HepG2 (cell line): ENCODE measurements around the gene TMEM235.

Experiments
- GABPA ChIP-seq, 2 experiments: IDR thresholded peaks; 2 replicates each; pipeline ENCODE4 v1.6.1; 2011 to 2016; ENCODE audit warnings: low read depth in 2 of 2, low read length in 1 of 2, missing biosample characterization in 1 of 2, missing genetic modification characterization in 1 of 2
- JUNB ChIP-seq: sonication (generic); formaldehyde crosslinking; IDR thresholded peaks from 2 replicates; pipeline ENCODE4 v1.8.0; 2022; ENCODE audit warnings: missing genetic modification reagents, mild to moderate bottlenecking, borderline replicate concordance
- MAFK ChIP-seq, 2 experiments: IDR thresholded peaks in 1 of 2; conservative IDR thresholded peaks in 1 of 2; 2 replicates each; pipeline ENCODE4 v1.6.1; 2011; ENCODE audit warnings: improper control_type of control experiment in 2 of 2, low read length in 2 of 2
- SCMH1 ChIP-seq: sonication (generic); formaldehyde crosslinking; IDR thresholded peaks from 2 replicates; pipeline ENCODE4 v1.9.0; 2021; ENCODE audit warnings: missing genetic modification reagents, mild to moderate bottlenecking, borderline replicate concordance
- ZNF121 ChIP-seq: sonication (generic); formaldehyde crosslinking; IDR thresholded peaks from 2 replicates; pipeline ENCODE4 v1.5.0; 2020; ENCODE audit warnings: mild to moderate bottlenecking, missing genetic modification reagents
- ZNF274 ChIP-seq: sonication (generic); formaldehyde crosslinking; IDR thresholded peaks from 2 replicates; pipeline ENCODE4 v1.5.1; 2020; ENCODE audit warnings: mild to moderate bottlenecking, missing genetic modification reagents
- ZNF816 ChIP-seq: sonication (generic); formaldehyde crosslinking; IDR thresholded peaks from 2 replicates; pipeline ENCODE4 v1.8.0; 2022; ENCODE audit warnings: missing genetic modification reagents, mild to moderate bottlenecking, borderline replicate concordance
- TF ChIP-seq, protein P1 (sequence below): sonication (generic); formaldehyde crosslinking; IDR thresholded peaks from 2 replicates; pipeline ENCODE4 v1.5.0; 2020; ENCODE audit warnings: missing genetic modification reagents

DNA sequence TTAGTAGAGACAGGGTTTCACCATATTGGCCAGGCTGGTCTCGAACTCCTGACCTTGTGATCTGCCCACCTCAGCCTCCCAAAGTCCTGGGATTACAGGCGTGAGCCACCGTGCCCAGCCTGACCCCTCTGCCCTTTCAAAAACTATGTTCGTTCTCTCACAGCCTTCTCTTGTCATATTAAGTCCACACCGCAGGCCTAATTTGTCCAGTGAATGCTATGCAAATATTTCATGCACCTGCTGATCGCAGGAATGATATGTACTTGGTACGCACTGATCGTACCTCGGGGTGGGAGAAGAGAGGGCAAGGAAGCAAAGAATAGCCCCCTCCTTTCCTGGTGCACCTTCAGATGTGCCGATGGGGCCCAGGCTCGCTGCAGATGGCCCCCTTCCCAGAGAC lies 20.4 kb upstream of the TMEM235 start:
- TF ChIP-seq ZNF121 (no peak), GABPA (IDR thresholded peaks at IDR 0.05; ENCODE audit: low read depth, low read length) (no peak), GABPA (CRISPR knock-in tag; IDR thresholded peaks at IDR 0.05; ENCODE audit: low read depth) (no peak), SCMH1 (no peak), MAFK (conservative IDR thresholded peaks at IDR 0.05 in 1 of 2, IDR thresholded peaks at IDR 0.05 in 1 of 2; ENCODE audit: low read length in 2 of 2) (no peak), ZNF274 (CRISPR knock-in tag) (no peak), JUNB (CRISPR knock-in tag) (no peak), ZNF816 (CRISPR knock-in tag) (no peak)
- TF ChIP-seq, protein P1, sequence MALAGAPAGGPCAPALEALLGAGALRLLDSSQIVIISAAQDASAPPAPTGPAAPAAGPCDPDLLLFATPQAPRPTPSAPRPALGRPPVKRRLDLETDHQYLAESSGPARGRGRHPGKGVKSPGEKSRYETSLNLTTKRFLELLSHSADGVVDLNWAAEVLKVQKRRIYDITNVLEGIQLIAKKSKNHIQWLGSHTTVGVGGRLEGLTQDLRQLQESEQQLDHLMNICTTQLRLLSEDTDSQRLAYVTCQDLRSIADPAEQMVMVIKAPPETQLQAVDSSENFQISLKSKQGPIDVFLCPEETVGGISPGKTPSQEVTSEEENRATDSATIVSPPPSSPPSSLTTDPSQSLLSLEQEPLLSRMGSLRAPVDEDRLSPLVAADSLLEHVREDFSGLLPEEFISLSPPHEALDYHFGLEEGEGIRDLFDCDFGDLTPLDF (CRISPR knock-in tag) = no peak
